IPS-15b (cell line): Measurements from ENCODE around the gene OGDH.
"Not testable (repeated sequence)": the region's sequence is repeated elsewhere in the genome, so short reads cannot be mapped to it uniquely, and the experiment has no call there.

Experiments used
- H3K27me3 ChIP-seq: one replicate; pipeline ENCODE4 v1.6.1; 2013; ENCODE audit warnings: low read length; ENCODE audit not compliant: control insufficient read depth, insufficient read depth
- H3K36me3 ChIP-seq: one replicate; pipeline ENCODE4 v1.6.1; 2013; ENCODE audit warnings: low read length; ENCODE audit not compliant: control insufficient read depth, insufficient read depth
- H3K4me1 ChIP-seq: one replicate; pipeline ENCODE4 v1.6.1; 2013; ENCODE audit warnings: mild to moderate bottlenecking, low read length; ENCODE audit not compliant: control insufficient read depth, insufficient read depth
- H3K4me3 ChIP-seq: one replicate; pipeline ENCODE4 v1.5.1; 2013; ENCODE audit warnings: low read depth, low read length
- H3K9ac ChIP-seq: one replicate; pipeline ENCODE4 v1.6.1; 2013; ENCODE audit warnings: low read depth, mild to moderate bottlenecking, low read length
- H3K9me3 ChIP-seq: one replicate; pipeline ENCODE4 v1.6.1; 2013; ENCODE audit warnings: mild to moderate bottlenecking, low read length; ENCODE audit not compliant: control insufficient read depth, insufficient read depth

Gene OGDH

DNA sequence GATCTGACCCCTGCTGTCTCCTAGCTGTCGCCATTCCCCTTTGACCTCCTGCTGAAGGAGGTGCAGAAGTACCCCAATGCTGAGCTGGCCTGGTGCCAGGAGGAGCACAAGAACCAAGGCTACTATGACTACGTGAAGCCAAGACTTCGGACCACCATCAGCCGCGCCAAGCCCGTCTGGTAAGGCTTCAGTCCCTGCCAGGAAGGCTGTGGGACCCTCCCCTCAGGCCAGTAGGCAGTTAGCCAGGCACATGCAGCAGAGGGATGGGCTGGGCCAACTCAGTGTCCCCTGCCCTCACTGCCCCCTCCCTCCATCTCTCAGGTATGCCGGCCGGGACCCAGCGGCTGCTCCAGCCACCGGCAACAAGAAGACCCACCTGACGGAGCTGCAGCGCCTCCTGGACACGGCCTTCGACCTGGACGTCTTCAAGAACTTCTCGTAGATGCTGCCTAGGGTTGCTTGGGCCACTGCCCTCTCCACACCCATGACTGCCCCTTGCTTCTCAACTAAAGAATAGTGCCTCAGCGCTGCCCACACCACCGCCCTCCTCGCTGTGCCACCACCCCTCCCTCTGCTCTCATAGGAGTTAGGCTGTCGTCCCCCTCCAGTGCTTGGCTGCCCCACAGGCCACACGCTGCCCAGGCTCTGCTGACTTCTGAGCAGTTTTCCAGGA lies 101.3 kb downstream of the OGDH start:
- H3K36me3 ChIP-seq, result peaks cover 20% of the 10 kb centered on the region
- H3K9me3 ChIP-seq, result no peaks in the 10 kb centered on the region
- no peaks in the 10 kb centered on the region for H3K4me1 ChIP-seq
- H3K27me3 ChIP-seq, result no peaks in the 10 kb centered on the region
- no peak overlapping the region for H3K4me3 ChIP-seq
- H3K9ac ChIP-seq, result no peak overlapping the region

- peaks cover 20% of the 10 kb centered on the region for H3K36me3 ChIP-seq
- no peaks in the 10 kb centered on the region for H3K4me1 ChIP-seq
- H3K9ac ChIP-seq, result no peak overlapping the region
- no peak overlapping the region for H3K4me3 ChIP-seq
- H3K27me3 ChIP-seq, result no peaks in the 10 kb centered on the region
- no peaks in the 10 kb centered on the region for H3K9me3 ChIP-seq
These were observed 102.8 kb downstream of the OGDH start for GRCh38 chr7:44709011-44709915.

DNA sequence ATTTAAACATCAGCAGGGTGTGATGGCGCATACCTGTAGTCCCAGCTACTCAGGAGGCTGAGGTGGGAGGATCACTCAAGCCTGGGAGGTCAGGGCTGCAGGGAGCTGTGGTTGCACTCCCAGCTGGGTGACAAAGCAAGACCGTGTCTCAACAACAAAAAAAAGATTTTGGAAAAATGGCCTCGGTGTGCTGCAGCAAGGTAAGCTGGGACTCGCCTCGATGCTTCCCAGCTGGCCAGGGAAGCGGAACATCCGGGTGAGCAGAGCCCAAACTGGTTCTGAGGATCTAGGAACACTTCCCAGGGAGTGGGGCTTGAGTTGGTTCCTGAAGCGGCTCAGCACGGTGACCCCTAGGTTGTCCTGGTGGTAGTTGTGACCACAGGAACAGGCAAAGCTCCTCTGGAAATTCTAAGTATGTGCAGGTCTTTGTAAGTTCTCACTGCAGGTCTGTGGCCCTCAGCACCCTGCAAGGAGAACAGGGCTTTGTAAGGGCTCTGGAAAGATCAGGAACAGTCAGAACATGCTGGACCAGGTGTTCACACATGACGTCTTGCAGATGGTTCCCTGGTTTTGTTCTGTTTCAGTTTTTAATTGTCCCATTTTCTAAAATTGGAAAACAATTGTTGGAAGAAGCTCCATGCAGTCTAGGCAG lies 103.6 kb downstream of the OGDH start:
- Histone ChIP-seq H3K4me3 (no peak overlapping the region), H3K4me1 (no peaks in the 10 kb centered on the region), H3K9ac (no peak overlapping the region), H3K9me3 (no peaks in the 10 kb centered on the region), H3K27me3 (no peaks in the 10 kb centered on the region), H3K36me3 (peaks cover 20% of the 10 kb centered on the region)

DNA sequence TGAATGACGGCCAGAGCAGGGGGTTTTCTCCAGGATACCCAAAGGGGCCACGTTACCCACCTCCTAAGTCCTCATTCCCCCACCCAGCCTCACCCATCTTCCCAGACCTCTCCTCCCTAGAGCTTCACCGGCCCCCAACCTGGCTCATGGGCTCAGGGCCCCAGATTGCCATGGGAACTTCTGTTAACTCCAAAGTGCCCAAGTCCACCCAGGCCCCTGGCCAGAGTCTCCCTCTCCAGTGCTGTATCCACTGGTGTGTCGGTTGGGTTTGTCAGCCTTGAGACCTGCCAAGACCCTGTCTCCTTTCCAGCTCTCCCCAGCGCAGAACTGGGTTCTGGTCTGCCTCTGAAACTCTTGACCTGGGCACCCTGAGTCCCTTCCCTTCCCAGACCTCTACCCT lies 105.1 kb downstream of the OGDH start:
- no peaks in the 10 kb centered on the region for H3K9me3 ChIP-seq
- no peak overlapping the region for H3K9ac ChIP-seq
- H3K27me3 ChIP-seq, result no peaks in the 10 kb centered on the region
- H3K4me1 ChIP-seq, result no peaks in the 10 kb centered on the region
- no peak overlapping the region for H3K4me3 ChIP-seq
- H3K36me3 ChIP-seq, result peaks cover 20% of the 10 kb centered on the region

- Histone ChIP-seq H3K36me3 (peaks cover 20% of the 10 kb centered on the region), H3K9me3 (no peaks in the 10 kb centered on the region), H3K9ac (no peak overlapping the region), H3K27me3 (no peaks in the 10 kb centered on the region), H3K4me3 (no peak overlapping the region), H3K4me1 (no peaks in the 10 kb centered on the region)
These were observed 105.6 kb downstream of the OGDH start for GRCh38 chr7:44712012-44712411.

DNA sequence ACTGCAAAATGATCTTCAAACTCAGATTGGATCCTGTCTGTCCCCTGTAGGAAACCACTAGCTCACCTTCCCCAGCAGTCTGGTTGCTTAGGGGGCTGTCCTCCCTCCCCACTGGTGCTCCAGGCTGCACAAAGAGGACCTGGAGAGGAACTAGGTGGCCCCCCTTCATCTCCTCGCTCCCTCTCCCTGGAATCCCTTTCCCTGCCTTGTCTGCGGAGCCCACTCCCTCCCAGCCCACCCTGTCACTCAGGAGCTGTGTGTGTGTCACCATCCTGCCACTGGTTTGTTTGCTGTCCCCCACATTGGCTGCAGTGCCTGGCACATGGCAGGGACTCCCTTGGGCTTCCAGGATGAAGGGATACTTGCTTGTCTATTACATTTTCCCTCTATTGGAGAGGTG lies 106.7 kb downstream of the OGDH start:
- Histone ChIP-seq H3K4me1 (no peaks in the 10 kb centered on the region), H3K36me3 (peaks cover 10% of the 10 kb centered on the region), H3K4me3 (no peak overlapping the region), H3K9ac (no peak overlapping the region), H3K9me3 (no peaks in the 10 kb centered on the region), H3K27me3 (no peaks in the 10 kb centered on the region)

DNA sequence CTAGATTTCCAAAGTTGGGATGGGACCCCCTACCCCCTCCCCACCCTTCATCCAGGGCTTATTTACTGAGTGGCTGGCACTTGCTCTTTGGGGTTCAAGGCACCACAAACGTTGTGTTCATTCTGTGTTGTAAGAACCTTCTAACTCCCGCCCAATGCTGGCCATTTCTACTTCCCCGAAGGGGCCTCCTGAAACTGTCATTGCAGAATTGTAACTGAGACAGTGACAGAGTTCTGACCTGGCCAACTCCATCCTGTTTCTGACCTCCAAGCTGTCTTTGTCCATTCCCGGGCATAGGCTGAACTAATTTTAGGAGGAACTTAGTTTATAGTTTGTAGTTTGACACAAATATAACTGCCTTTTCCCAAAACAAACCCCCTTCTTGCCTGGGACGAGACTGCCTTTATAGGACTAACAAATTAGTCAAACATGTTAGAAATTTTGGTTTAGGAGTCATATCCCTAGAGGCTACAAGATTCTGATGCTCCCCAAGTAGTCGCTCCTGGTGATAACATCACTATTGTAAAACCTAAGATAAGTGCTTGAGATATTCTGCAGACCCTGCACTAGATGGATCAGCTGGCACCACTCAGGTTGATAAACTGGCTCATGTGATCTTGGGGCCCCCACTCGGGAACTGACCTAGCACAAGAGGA lies 107.4 kb downstream of the OGDH start:
- Histone ChIP-seq H3K9ac (no peak overlapping the region), H3K4me1 (no peaks in the 10 kb centered on the region), H3K36me3 (peaks cover 5% of the 10 kb centered on the region), H3K9me3 (no peaks in the 10 kb centered on the region), H3K4me3 (no peak overlapping the region), H3K27me3 (no peaks in the 10 kb centered on the region)

- H3K36me3 ChIP-seq, result no peaks in the 10 kb centered on the region
- no peaks in the 10 kb centered on the region for H3K27me3 ChIP-seq
- no peaks in the 10 kb centered on the region for H3K4me1 ChIP-seq
- H3K9me3 ChIP-seq, result no peaks in the 10 kb centered on the region
- no peak overlapping the region for H3K9ac ChIP-seq
- no peak overlapping the region for H3K4me3 ChIP-seq
These were observed 109.8 kb downstream of the OGDH start for GRCh38 chr7:44716205-44716604.

GRCh38 chr7:44720301-44720700 lies 113.9 kb downstream of the OGDH start:
- H3K27me3 ChIP-seq, result no peaks in the 10 kb centered on the region
- no peak overlapping the region for H3K4me3 ChIP-seq
- no peaks in the 10 kb centered on the region for H3K4me1 ChIP-seq
- H3K9ac ChIP-seq, result no peak overlapping the region
- no peaks in the 10 kb centered on the region for H3K36me3 ChIP-seq
- no peaks in the 10 kb centered on the region for H3K9me3 ChIP-seq

- no peaks in the 10 kb centered on the region for H3K4me1 ChIP-seq
- H3K9me3 ChIP-seq, result no peaks in the 10 kb centered on the region
- no peak overlapping the region for H3K9ac ChIP-seq
- no peak overlapping the region for H3K4me3 ChIP-seq
- no peaks in the 10 kb centered on the region for H3K27me3 ChIP-seq
- H3K36me3 ChIP-seq, result no peaks in the 10 kb centered on the region
These were observed 117.8 kb downstream of the OGDH start for GRCh38 chr7:44724276-44724675.

DNA sequence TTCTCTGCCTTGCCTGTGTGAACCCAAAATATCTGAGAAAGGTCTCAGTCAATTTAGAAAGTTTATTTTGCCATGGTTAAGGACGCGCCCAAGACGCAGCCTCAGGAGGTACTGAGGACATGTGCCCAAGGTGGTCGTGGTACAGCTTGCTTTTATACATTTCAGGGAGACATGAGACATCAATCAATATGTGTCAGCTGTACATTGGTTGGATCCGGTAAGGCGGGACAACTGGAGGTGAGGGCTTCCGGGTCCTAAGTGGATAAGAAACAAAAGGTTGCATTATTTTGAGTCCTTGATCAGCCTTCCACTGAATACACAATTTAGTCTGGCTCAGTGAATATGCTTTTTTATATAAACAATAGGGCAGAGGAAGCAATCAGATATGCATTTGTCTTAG lies 119.8 kb downstream of the OGDH start:
- not testable (repeated sequence) for H3K4me1 ChIP-seq, H3K36me3 ChIP-seq, H3K9me3 ChIP-seq, H3K4me3 ChIP-seq, H3K27me3 ChIP-seq, H3K9ac ChIP-seq
